HepG2 (cell line): Measurements from ENCODE around the gene CACNG7. TPM values are rescaled to one million over a fixed set of nuclear protein-coding genes. Genes with fewer than 3 reads are reported as not detected.

Experiments used
- BCL6 ChIP-seq: IDR thresholded peaks from 2 replicates; pipeline ENCODE4 v1.6.1; 2016; ENCODE audit warnings: missing genetic modification reagents, missing compliant biosample characterization
- HNRNPL ChIP-seq: fragments of 200-400 bp; formaldehyde crosslinking; IDR thresholded peaks from 2 replicates; pipeline ENCODE4 v1.6.1; 2017; ENCODE audit warnings: mild to moderate bottlenecking, low read depth, low read length
- MYNN ChIP-seq: sonication (generic); formaldehyde crosslinking; IDR thresholded peaks from 2 replicates; pipeline ENCODE4 v1.4.0; 2020; ENCODE audit warnings: mild to moderate bottlenecking, low read depth, missing genetic modification reagents
- NFRKB ChIP-seq: fragments of 450-650 bp; IDR thresholded peaks from 2 replicates; pipeline ENCODE4 v1.6.1; 2017
- PTBP1 ChIP-seq: fragments of 200-400 bp; formaldehyde crosslinking; IDR thresholded peaks from 2 replicates; pipeline ENCODE4 v1.6.1; 2018; ENCODE audit warnings: low read length, low read depth; ENCODE audit not compliant: poor library complexity, severe bottlenecking
- ZNF224 ChIP-seq: sonication (generic); formaldehyde crosslinking; IDR thresholded peaks from 2 replicates; pipeline ENCODE4 v1.5.0; 2020; ENCODE audit warnings: mild to moderate bottlenecking, missing genetic modification reagents
- ZNF44 ChIP-seq: sonication (generic); formaldehyde crosslinking; IDR thresholded peaks from 2 replicates; pipeline ENCODE4 v1.5.1; 2020; ENCODE audit warnings: mild to moderate bottlenecking, missing genetic modification reagents
- ZNF564 ChIP-seq: sonication (generic); formaldehyde crosslinking; IDR thresholded peaks from 2 replicates; pipeline ENCODE4 v1.8.1; 2023; ENCODE audit warnings: mild to moderate bottlenecking, missing genetic modification reagents
- polyA plus RNA-seq, 8 experiments: library from polyadenylated mRNA; depleted of rRNA in 3 of 8; stranded (reverse) in 7 of 8; unstranded in 1 of 8; fragments of >200 nt; fragmentation: Illumina TruSeq in 4 of 8; extraction: Trizol in 4 of 8; gene quantifications; 2 replicates each; pipeline versions ENCODE4 v1.2.1 to v1.2.3, GENCODE V29; 2011 to 2016; ENCODE audit warnings: low read depth in 4 of 8, missing spikeins in 1 of 8, mixed read lengths in 1 of 8; ENCODE audit not compliant: insufficient read depth in 1 of 8
- total RNA-seq, 5 experiments: library from RNA; depleted of rRNA; stranded (reverse); fragments of >200 nt; fragmentation: Illumina TruSeq; extraction: Trizol; gene quantifications; 2 replicates each; pipeline ENCODE4 v1.2.3, GENCODE V29; 2016; ENCODE audit warnings: low read depth in 1 of 5
- TF ChIP-seq, protein P1 (sequence below): sonication (generic); formaldehyde crosslinking; IDR thresholded peaks from 2 replicates; pipeline ENCODE4 v1.4.0; 2020; ENCODE audit warnings: mild to moderate bottlenecking, missing genetic modification reagents
- TF ChIP-seq, protein P2 (sequence below): sonication (generic); formaldehyde crosslinking; IDR thresholded peaks from 2 replicates; pipeline ENCODE4 v1.5.1; 2020; ENCODE audit warnings: mild to moderate bottlenecking, missing genetic modification reagents, borderline replicate concordance
- TF ChIP-seq, protein P3 (sequence below): fragments of 450-650 bp; IDR thresholded peaks from 2 replicates; pipeline ENCODE4 v1.6.1; 2017; ENCODE audit warnings: mild to moderate bottlenecking
- TF ChIP-seq, protein P4 (sequence below): sonication (generic); formaldehyde crosslinking; IDR thresholded peaks from 2 replicates; pipeline ENCODE4 v1.5.1; 2020; ENCODE audit warnings: mild to moderate bottlenecking, missing genetic modification reagents, moderate library complexity

Gene CACNG7
- total and polyA plus RNA-seq, 2 of the 13 experiments (the other 11 are each of a cell fraction or from before 2014, with no cell fraction given) = not detected

DNA sequence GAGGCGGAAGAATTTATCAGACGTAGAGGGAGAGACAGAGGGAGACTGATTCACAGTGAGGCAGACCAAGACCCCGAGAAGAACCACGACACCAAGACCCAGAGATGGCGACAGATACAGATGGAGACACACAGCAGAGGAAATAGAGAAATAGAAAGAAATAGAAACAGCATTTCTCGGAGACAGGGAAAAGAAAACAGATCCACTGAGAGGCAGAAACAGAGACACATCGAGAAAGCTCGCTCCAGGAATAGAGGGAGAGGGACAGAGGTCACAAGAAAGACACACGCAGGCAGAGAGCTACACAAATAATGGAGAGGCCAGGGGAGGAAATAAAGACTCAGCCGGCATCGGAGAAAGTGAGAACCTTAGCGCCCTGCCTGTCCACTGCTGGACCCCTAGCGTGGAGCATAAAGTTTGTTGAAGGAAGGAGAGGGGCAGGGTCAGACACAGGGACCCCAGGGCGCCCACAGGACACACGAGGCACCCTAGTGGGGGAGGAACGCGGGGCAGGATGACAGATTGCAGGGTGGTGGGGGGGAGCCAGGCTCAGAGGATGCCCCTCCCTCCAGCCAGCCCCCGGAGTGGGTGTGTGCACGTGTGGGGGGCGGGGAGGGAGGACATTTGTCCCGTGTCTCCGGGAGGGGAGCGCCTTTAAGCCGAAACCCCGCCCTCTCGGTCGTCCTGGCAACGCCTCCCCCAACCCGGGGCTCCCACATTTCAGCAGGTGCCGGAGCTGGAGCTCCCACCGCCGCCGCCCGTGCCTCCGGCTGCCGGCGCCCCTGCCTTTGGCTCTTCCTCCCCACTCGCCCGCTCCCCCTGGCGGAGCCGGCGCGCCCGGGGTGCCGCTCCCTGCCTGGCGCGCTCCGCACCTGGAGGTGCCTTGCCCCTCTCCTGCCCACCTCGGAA lies 27.3 kb upstream of the CACNG7 start, which contains the start of gene PRKCG (continued):
- TF ChIP-seq, protein P1, sequence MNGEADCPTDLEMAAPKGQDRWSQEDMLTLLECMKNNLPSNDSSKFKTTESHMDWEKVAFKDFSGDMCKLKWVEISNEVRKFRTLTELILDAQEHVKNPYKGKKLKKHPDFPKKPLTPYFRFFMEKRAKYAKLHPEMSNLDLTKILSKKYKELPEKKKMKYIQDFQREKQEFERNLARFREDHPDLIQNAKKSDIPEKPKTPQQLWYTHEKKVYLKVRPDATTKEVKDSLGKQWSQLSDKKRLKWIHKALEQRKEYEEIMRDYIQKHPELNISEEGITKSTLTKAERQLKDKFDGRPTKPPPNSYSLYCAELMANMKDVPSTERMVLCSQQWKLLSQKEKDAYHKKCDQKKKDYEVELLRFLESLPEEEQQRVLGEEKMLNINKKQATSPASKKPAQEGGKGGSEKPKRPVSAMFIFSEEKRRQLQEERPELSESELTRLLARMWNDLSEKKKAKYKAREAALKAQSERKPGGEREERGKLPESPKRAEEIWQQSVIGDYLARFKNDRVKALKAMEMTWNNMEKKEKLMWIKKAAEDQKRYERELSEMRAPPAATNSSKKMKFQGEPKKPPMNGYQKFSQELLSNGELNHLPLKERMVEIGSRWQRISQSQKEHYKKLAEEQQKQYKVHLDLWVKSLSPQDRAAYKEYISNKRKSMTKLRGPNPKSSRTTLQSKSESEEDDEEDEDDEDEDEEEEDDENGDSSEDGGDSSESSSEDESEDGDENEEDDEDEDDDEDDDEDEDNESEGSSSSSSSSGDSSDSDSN (CRISPR knock-in tag) = peak; percentile 38; the same call in 1 of the 2 replicates
- TF ChIP-seq MYNN (CRISPR knock-in tag) (0 out of 2 replicates have a peak, but pooled peaks have one; percentile 52), HNRNPL (no peak), BCL6 (CRISPR knock-in tag) (no peak), NFRKB (no peak), PTBP1 (no peak), ZNF564 (CRISPR knock-in tag) (no peak), ZNF224 (CRISPR knock-in tag) (no peak), ZNF44 (CRISPR knock-in tag) (no peak)
- TF ChIP-seq, protein P2, sequence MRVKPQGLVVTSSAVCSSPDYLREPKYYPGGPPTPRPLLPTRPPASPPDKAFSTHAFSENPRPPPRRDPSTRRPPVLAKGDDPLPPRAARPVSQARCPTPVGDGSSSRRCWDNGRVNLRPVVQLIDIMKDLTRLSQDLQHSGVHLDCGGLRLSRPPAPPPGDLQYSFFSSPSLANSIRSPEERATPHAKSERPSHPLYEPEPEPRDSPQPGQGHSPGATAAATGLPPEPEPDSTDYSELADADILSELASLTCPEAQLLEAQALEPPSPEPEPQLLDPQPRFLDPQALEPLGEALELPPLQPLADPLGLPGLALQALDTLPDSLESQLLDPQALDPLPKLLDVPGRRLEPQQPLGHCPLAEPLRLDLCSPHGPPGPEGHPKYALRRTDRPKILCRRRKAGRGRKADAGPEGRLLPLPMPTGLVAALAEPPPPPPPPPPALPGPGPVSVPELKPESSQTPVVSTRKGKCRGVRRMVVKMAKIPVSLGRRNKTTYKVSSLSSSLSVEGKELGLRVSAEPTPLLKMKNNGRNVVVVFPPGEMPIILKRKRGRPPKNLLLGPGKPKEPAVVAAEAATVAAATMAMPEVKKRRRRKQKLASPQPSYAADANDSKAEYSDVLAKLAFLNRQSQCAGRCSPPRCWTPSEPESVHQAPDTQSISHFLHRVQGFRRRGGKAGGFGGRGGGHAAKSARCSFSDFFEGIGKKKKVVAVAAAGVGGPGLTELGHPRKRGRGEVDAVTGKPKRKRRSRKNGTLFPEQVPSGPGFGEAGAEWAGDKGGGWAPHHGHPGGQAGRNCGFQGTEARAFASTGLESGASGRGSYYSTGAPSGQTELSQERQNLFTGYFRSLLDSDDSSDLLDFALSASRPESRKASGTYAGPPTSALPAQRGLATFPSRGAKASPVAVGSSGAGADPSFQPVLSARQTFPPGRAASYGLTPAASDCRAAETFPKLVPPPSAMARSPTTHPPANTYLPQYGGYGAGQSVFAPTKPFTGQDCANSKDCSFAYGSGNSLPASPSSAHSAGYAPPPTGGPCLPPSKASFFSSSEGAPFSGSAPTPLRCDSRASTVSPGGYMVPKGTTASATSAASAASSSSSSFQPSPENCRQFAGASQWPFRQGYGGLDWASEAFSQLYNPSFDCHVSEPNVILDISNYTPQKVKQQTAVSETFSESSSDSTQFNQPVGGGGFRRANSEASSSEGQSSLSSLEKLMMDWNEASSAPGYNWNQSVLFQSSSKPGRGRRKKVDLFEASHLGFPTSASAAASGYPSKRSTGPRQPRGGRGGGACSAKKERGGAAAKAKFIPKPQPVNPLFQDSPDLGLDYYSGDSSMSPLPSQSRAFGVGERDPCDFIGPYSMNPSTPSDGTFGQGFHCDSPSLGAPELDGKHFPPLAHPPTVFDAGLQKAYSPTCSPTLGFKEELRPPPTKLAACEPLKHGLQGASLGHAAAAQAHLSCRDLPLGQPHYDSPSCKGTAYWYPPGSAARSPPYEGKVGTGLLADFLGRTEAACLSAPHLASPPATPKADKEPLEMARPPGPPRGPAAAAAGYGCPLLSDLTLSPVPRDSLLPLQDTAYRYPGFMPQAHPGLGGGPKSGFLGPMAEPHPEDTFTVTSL = no peak
- TF ChIP-seq, protein P3, sequence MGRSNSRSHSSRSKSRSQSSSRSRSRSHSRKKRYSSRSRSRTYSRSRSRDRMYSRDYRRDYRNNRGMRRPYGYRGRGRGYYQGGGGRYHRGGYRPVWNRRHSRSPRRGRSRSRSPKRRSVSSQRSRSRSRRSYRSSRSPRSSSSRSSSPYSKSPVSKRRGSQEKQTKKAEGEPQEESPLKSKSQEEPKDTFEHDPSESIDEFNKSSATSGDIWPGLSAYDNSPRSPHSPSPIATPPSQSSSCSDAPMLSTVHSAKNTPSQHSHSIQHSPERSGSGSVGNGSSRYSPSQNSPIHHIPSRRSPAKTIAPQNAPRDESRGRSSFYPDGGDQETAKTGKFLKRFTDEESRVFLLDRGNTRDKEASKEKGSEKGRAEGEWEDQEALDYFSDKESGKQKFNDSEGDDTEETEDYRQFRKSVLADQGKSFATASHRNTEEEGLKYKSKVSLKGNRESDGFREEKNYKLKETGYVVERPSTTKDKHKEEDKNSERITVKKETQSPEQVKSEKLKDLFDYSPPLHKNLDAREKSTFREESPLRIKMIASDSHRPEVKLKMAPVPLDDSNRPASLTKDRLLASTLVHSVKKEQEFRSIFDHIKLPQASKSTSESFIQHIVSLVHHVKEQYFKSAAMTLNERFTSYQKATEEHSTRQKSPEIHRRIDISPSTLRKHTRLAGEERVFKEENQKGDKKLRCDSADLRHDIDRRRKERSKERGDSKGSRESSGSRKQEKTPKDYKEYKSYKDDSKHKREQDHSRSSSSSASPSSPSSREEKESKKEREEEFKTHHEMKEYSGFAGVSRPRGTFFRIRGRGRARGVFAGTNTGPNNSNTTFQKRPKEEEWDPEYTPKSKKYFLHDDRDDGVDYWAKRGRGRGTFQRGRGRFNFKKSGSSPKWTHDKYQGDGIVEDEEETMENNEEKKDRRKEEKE = no peak
- TF ChIP-seq, protein P4, sequence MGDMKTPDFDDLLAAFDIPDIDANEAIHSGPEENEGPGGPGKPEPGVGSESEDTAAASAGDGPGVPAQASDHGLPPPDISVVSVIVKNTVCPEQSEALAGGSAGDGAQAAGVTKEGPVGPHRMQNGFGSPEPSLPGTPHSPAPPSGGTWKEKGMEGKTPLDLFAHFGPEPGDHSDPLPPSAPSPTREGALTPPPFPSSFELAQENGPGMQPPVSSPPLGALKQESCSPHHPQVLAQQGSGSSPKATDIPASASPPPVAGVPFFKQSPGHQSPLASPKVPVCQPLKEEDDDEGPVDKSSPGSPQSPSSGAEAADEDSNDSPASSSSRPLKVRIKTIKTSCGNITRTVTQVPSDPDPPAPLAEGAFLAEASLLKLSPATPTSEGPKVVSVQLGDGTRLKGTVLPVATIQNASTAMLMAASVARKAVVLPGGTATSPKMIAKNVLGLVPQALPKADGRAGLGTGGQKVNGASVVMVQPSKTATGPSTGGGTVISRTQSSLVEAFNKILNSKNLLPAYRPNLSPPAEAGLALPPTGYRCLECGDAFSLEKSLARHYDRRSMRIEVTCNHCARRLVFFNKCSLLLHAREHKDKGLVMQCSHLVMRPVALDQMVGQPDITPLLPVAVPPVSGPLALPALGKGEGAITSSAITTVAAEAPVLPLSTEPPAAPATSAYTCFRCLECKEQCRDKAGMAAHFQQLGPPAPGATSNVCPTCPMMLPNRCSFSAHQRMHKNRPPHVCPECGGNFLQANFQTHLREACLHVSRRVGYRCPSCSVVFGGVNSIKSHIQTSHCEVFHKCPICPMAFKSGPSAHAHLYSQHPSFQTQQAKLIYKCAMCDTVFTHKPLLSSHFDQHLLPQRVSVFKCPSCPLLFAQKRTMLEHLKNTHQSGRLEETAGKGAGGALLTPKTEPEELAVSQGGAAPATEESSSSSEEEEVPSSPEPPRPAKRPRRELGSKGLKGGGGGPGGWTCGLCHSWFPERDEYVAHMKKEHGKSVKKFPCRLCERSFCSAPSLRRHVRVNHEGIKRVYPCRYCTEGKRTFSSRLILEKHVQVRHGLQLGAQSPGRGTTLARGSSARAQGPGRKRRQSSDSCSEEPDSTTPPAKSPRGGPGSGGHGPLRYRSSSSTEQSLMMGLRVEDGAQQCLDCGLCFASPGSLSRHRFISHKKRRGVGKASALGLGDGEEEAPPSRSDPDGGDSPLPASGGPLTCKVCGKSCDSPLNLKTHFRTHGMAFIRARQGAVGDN (CRISPR knock-in tag) = peak; percentile 60
